ENCODE data around the gene SRBD1.

Gene SRBD1

DNA sequence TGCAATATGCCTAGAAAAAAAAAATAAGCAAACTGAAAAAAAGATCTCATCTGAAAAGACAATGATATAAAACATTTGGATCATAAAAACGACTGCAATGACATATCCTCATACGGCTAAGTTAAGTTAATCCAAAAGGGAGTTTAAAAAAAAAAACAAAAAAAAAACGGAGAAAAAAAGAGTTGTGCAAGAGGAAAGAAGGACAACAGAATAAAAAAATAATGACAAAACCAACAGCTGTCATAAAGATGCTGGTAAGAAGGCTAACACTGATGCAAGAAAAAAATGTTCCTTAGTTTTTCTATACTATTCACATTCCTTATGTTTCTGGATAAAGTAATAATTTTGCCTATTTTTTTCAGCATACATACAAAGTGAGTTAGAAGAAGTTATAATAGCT lies 192.5 kb downstream of the SRBD1 start:
- peaks cover 29% of the 10 kb centered on the region for H3K36me3 Mint-ChIP-seq (ENCODE audit: insufficient read depth)
- no peaks in the 10 kb centered on the region for H3K4me1 Mint-ChIP-seq (ENCODE audit: low read depth in 2 of 2)
- ATAC-seq (replicated peaks) (no peak), DNase-seq (no peak)
- no peak overlapping the region for H3K27ac Mint-ChIP-seq
- no peak overlapping the region for H3K4me3 Mint-ChIP-seq
- no peaks in the 10 kb centered on the region for H3K27me3 Mint-ChIP-seq
- no peaks in the 10 kb centered on the region for H3K9me3 Mint-ChIP-seq

DNA sequence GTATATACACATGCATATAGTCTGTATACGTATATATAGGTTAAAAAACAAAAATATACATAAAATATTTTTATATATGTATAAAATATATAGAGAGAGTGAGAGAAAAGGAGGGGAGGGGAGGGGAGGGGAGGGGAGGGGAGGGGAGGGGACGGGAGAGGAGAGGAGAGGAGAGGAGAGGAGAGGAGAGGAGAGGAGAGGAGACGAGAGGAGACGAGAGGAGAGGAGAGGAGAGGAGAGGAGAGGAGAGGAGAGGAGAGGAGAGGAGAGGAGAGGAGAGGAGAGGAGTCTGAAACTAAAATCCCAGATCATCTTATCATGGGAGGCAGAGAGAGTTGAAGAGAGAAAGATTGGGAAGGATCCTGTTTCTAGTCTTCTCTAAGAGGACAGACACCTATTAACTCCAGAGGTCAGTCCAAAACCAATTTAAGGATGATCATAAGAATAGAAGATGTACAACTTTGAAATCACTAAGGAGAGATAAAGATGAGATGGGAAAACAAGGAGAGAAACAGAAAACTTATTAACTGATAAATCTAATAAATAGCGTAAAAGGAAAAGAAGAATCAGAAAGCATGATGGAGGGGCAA lies 195.4 kb downstream of the SRBD1 start:
- H3K4me3 Mint-ChIP-seq = no peak overlapping the region
- peaks cover 46% of the 10 kb centered on the region for H3K36me3 Mint-ChIP-seq (ENCODE audit: insufficient read depth)
- ATAC-seq (replicated peaks) = no peak
- H3K9me3 Mint-ChIP-seq = no peaks in the 10 kb centered on the region
- H3K4me1 Mint-ChIP-seq (ENCODE audit: low read depth in 2 of 2) = no peaks in the 10 kb centered on the region
- H3K27ac Mint-ChIP-seq = no peak overlapping the region
- no peak for DNase-seq
- H3K27me3 Mint-ChIP-seq = no peaks in the 10 kb centered on the region

- peak overlapping the region in 1 of 2 donors; percentile 62 for H3K27ac Mint-ChIP-seq
- ATAC-seq (replicated peaks) (no peak), DNase-seq (no peak)
- H3K9me3 Mint-ChIP-seq = no peaks in the 10 kb centered on the region
- no peak overlapping the region for H3K4me3 Mint-ChIP-seq
- H3K36me3 Mint-ChIP-seq (ENCODE audit: insufficient read depth) = peaks cover 38% of the 10 kb centered on the region
- no peaks in the 10 kb centered on the region for H3K27me3 Mint-ChIP-seq
- no peaks in the 10 kb centered on the region for H3K4me1 Mint-ChIP-seq (ENCODE audit: low read depth in 2 of 2)
Observed at GRCh38 chr2:45412754-45413379, 198.2 kb downstream of the SRBD1 start.

DNA sequence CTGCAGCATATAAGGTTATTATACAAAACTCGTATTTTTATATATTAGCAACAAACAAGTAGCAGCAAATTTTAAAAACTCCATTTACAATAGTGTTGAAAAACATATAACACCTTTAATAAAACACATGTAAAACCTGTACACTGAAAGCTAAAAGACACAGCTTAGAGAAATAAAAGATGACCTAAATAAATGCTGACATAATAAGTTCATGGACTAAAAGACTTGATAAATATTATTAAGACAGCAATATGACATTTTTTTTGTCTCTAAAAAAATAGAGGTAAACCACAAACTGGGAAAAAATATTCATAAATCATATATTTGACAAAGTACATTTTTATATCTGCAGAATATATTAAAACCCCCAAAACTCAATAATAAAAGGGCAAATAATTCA lies 201.4 kb downstream of the SRBD1 start:
- ATAC-seq (replicated peaks) (no peak), DNase-seq (no peak)
- no peaks in the 10 kb centered on the region for H3K4me1 Mint-ChIP-seq (ENCODE audit: low read depth in 2 of 2)
- peaks cover 25% of the 10 kb centered on the region for H3K36me3 Mint-ChIP-seq (ENCODE audit: insufficient read depth)
- H3K27me3 Mint-ChIP-seq = no peaks in the 10 kb centered on the region
- H3K4me3 Mint-ChIP-seq = no peak overlapping the region
- no peak overlapping the region for H3K27ac Mint-ChIP-seq
- H3K9me3 Mint-ChIP-seq = no peaks in the 10 kb centered on the region

- ATAC-seq (replicated peaks) = no peak
- H3K9me3 Mint-ChIP-seq = no peaks in the 10 kb centered on the region
- no peak overlapping the region for H3K27ac Mint-ChIP-seq
- H3K27me3 Mint-ChIP-seq = no peaks in the 10 kb centered on the region
- H3K36me3 Mint-ChIP-seq (ENCODE audit: insufficient read depth) = peaks cover 12% of the 10 kb centered on the region
- no peaks in the 10 kb centered on the region for H3K4me1 Mint-ChIP-seq (ENCODE audit: low read depth in 2 of 2)
- H3K4me3 Mint-ChIP-seq = no peak overlapping the region
- DNase-seq = no peak
Observed at GRCh38 chr2:45406621-45407020, 204.4 kb downstream of the SRBD1 start.

GRCh38 chr2:45404807-45405297 lies 206.2 kb downstream of the SRBD1 start:
- no peaks in the 10 kb centered on the region for H3K4me1 Mint-ChIP-seq (ENCODE audit: low read depth in 2 of 2)
- ATAC-seq (replicated peaks) = no peak
- no peaks in the 10 kb centered on the region for H3K9me3 Mint-ChIP-seq
- no peaks in the 10 kb centered on the region for H3K27me3 Mint-ChIP-seq
- H3K36me3 Mint-ChIP-seq (ENCODE audit: insufficient read depth) = no peaks in the 10 kb centered on the region
- H3K4me3 Mint-ChIP-seq = no peak overlapping the region
- DNase-seq = no peak
- no peak overlapping the region for H3K27ac Mint-ChIP-seq

GRCh38 chr2:45403036-45403435 lies 208.0 kb downstream of the SRBD1 start:
- DNase-seq = no peak
- ATAC-seq (replicated peaks) = no peak
- Mint-ChIP-seq H3K4me1 (ENCODE audit: low read depth in 2 of 2) (no peaks in the 10 kb centered on the region), H3K9me3 (no peaks in the 10 kb centered on the region), H3K27me3 (no peaks in the 10 kb centered on the region), H3K36me3 (ENCODE audit: insufficient read depth) (no peaks in the 10 kb centered on the region), H3K27ac (no peak overlapping the region), H3K4me3 (no peak overlapping the region)

- no peaks in the 10 kb centered on the region for H3K4me1 Mint-ChIP-seq (ENCODE audit: low read depth in 2 of 2)
- no peak for ATAC-seq (replicated peaks)
- no peaks in the 10 kb centered on the region for H3K36me3 Mint-ChIP-seq (ENCODE audit: insufficient read depth)
- H3K4me3 Mint-ChIP-seq = no peak overlapping the region
- H3K27me3 Mint-ChIP-seq = no peaks in the 10 kb centered on the region
- H3K27ac Mint-ChIP-seq = no peak overlapping the region
- no peak for DNase-seq
- no peaks in the 10 kb centered on the region for H3K9me3 Mint-ChIP-seq
Observed at GRCh38 chr2:45401431-45401922, 209.6 kb downstream of the SRBD1 start.

- Mint-ChIP-seq H3K36me3 (ENCODE audit: insufficient read depth) (no peaks in the 10 kb centered on the region), H3K4me3 (no peak overlapping the region), H3K4me1 (ENCODE audit: low read depth in 2 of 2) (no peaks in the 10 kb centered on the region), H3K27me3 (no peaks in the 10 kb centered on the region), H3K9me3 (no peaks in the 10 kb centered on the region), H3K27ac (no peak overlapping the region)
- no peak for ATAC-seq (replicated peaks)
- DNase-seq = no peak
Observed at GRCh38 chr2:45399040-45399784, 211.9 kb downstream of the SRBD1 start.

GRCh38 chr2:45397292-45397691 lies 213.8 kb downstream of the SRBD1 start:
- Mint-ChIP-seq H3K9me3 (no peaks in the 10 kb centered on the region), H3K27me3 (no peaks in the 10 kb centered on the region), H3K4me1 (ENCODE audit: low read depth in 2 of 2) (no peaks in the 10 kb centered on the region), H3K36me3 (ENCODE audit: insufficient read depth) (no peaks in the 10 kb centered on the region), H3K27ac (no peak overlapping the region), H3K4me3 (no peak overlapping the region)
- DNase-seq = no peak
- no peak for ATAC-seq (replicated peaks)

- peaks cover 2% of the 10 kb centered on the region for H3K36me3 Mint-ChIP-seq (ENCODE audit: insufficient read depth)
- no peak overlapping the region for H3K4me3 Mint-ChIP-seq
- no peaks in the 10 kb centered on the region for H3K9me3 Mint-ChIP-seq
- H3K27ac Mint-ChIP-seq = no peak overlapping the region
- no peak for DNase-seq
- H3K4me1 Mint-ChIP-seq (ENCODE audit: low read depth in 2 of 2) = no peaks in the 10 kb centered on the region
- no peak for ATAC-seq (replicated peaks)
- no peaks in the 10 kb centered on the region for H3K27me3 Mint-ChIP-seq
Observed at GRCh38 chr2:45396671-45397070, 214.4 kb downstream of the SRBD1 start.

- H3K4me1 Mint-ChIP-seq (ENCODE audit: low read depth in 2 of 2) = no peaks in the 10 kb centered on the region
- DNase-seq (no peak), ATAC-seq (replicated peaks) (no peak)
- H3K9me3 Mint-ChIP-seq = no peaks in the 10 kb centered on the region
- H3K27me3 Mint-ChIP-seq = no peaks in the 10 kb centered on the region
- no peak overlapping the region for H3K27ac Mint-ChIP-seq
- H3K36me3 Mint-ChIP-seq (ENCODE audit: insufficient read depth) = peaks cover 8% of the 10 kb centered on the region
- H3K4me3 Mint-ChIP-seq = no peak overlapping the region
Observed at GRCh38 chr2:45394842-45395241, 216.2 kb downstream of the SRBD1 start.

- H3K27ac Mint-ChIP-seq = no peak overlapping the region
- no peaks in the 10 kb centered on the region for H3K9me3 Mint-ChIP-seq
- DNase-seq (no peak), ATAC-seq (replicated peaks) (no peak)
- no peak overlapping the region for H3K4me3 Mint-ChIP-seq
- H3K4me1 Mint-ChIP-seq (ENCODE audit: low read depth in 2 of 2) = no peaks in the 10 kb centered on the region
- peaks cover 11% of the 10 kb centered on the region for H3K36me3 Mint-ChIP-seq (ENCODE audit: insufficient read depth)
- H3K27me3 Mint-ChIP-seq = no peaks in the 10 kb centered on the region
Observed at GRCh38 chr2:45394216-45394615, 216.9 kb downstream of the SRBD1 start.

GRCh38 chr2:45391866-45392265 lies 219.2 kb downstream of the SRBD1 start:
- Mint-ChIP-seq H3K9me3 (no peaks in the 10 kb centered on the region), H3K27ac (no peak overlapping the region), H3K4me1 (ENCODE audit: low read depth in 2 of 2) (no peaks in the 10 kb centered on the region), H3K27me3 (no peaks in the 10 kb centered on the region), H3K4me3 (no peak overlapping the region), H3K36me3 (ENCODE audit: insufficient read depth) (peaks cover 15% of the 10 kb centered on the region)
- ATAC-seq (replicated peaks) (no peak), DNase-seq (no peak)
